HEK293 (cell line): Measurements from ENCODE around the gene UBR4.

Experiments used
- KLF16 ChIP-seq: fragments of 450-650 bp; formaldehyde crosslinking; IDR thresholded peaks from 2 replicates; pipeline ENCODE4 v1.5.1; 2017; ENCODE audit warnings: missing biosample characterization, missing genetic modification characterization
- ZSCAN16 ChIP-seq: fragments of 450-650 bp; formaldehyde crosslinking; IDR thresholded peaks from 2 replicates; pipeline ENCODE4 v1.5.1; 2016; ENCODE audit warnings: missing biosample characterization, missing genetic modification characterization
- TF ChIP-seq, protein P1 (sequence below): fragments of 450-650 bp; formaldehyde crosslinking; IDR thresholded peaks from 2 replicates; pipeline ENCODE4 v1.5.1; 2016; ENCODE audit warnings: missing biosample characterization, missing genetic modification characterization
- TF ChIP-seq, protein P2 (sequence below): fragments of 450-650 bp; formaldehyde crosslinking; IDR thresholded peaks from 2 replicates; pipeline ENCODE4 v1.5.1; 2016; ENCODE audit warnings: missing biosample characterization, missing genetic modification characterization, borderline replicate concordance

DNA sequence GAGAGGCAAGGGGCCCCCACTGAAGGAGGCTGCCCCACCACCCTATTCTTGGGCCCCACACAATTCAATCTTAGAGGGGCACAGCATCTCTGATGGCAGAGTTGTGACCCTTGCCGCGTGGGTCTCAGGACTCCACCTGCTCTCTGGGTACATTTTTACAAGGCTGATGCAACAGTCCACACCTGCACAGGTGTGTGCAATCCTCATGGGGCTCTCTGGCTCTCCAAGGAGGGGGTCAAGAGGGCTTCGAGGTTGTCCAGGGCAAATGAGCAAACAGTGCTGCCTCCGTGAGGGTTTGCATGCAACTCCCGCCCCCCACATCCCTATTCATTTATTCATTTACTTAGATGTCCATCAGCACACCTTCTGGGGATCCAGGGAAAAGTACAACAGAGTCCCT lies 172.0 kb downstream of the UBR4 start:
- no peak for TF ChIP-seq KLF16 (tag by site-specific recombination)
- TF ChIP-seq, protein P1, sequence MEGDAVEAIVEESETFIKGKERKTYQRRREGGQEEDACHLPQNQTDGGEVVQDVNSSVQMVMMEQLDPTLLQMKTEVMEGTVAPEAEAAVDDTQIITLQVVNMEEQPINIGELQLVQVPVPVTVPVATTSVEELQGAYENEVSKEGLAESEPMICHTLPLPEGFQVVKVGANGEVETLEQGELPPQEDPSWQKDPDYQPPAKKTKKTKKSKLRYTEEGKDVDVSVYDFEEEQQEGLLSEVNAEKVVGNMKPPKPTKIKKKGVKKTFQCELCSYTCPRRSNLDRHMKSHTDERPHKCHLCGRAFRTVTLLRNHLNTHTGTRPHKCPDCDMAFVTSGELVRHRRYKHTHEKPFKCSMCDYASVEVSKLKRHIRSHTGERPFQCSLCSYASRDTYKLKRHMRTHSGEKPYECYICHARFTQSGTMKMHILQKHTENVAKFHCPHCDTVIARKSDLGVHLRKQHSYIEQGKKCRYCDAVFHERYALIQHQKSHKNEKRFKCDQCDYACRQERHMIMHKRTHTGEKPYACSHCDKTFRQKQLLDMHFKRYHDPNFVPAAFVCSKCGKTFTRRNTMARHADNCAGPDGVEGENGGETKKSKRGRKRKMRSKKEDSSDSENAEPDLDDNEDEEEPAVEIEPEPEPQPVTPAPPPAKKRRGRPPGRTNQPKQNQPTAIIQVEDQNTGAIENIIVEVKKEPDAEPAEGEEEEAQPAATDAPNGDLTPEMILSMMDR: no peak
- TF ChIP-seq ZSCAN16: no peak
- TF ChIP-seq, protein P2, sequence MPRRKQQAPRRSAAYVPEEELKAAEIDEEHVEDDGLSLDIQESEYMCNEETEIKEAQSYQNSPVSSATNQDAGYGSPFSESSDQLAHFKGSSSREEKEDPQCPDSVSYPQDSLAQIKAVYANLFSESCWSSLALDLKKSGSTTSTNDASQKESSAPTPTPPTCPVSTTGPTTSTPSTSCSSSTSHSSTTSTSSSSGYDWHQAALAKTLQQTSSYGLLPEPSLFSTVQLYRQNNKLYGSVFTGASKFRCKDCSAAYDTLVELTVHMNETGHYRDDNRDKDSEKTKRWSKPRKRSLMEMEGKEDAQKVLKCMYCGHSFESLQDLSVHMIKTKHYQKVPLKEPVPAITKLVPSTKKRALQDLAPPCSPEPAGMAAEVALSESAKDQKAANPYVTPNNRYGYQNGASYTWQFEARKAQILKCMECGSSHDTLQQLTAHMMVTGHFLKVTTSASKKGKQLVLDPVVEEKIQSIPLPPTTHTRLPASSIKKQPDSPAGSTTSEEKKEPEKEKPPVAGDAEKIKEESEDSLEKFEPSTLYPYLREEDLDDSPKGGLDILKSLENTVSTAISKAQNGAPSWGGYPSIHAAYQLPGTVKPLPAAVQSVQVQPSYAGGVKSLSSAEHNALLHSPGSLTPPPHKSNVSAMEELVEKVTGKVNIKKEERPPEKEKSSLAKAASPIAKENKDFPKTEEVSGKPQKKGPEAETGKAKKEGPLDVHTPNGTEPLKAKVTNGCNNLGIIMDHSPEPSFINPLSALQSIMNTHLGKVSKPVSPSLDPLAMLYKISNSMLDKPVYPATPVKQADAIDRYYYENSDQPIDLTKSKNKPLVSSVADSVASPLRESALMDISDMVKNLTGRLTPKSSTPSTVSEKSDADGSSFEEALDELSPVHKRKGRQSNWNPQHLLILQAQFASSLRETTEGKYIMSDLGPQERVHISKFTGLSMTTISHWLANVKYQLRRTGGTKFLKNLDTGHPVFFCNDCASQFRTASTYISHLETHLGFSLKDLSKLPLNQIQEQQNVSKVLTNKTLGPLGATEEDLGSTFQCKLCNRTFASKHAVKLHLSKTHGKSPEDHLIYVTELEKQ (tag by site-specific recombination): no peak
